IPS-18a (cell line): ENCODE data around the gene DNM3.

ENCODE experiments used
- H3K27ac ChIP-seq: one replicate; pipeline ENCODE4 v1.5.1; 2013; ENCODE audit warnings: low read length
- H3K27me3 ChIP-seq: one replicate; pipeline ENCODE4 v1.6.1; 2013; ENCODE audit warnings: mild to moderate bottlenecking, low read length; ENCODE audit not compliant: control insufficient read depth, insufficient read depth
- H3K36me3 ChIP-seq: one replicate; pipeline ENCODE4 v1.6.1; 2013; ENCODE audit warnings: low read depth, low read length; ENCODE audit not compliant: control insufficient read depth
- H3K4me1 ChIP-seq: one replicate; pipeline ENCODE4 v1.6.1; 2013; ENCODE audit warnings: low read depth, low read length; ENCODE audit not compliant: control insufficient read depth
- H3K4me3 ChIP-seq: one replicate; pipeline ENCODE4 v1.5.1; 2013; ENCODE audit warnings: low read length
- H3K9ac ChIP-seq: one replicate; pipeline ENCODE4 v1.6.1; 2013; ENCODE audit warnings: mild to moderate bottlenecking, low read length, moderate library complexity
- H3K9me3 ChIP-seq: one replicate; pipeline ENCODE4 v1.6.1; 2013; ENCODE audit warnings: low read depth, low read length; ENCODE audit not compliant: control insufficient read depth

Gene DNM3

DNA sequence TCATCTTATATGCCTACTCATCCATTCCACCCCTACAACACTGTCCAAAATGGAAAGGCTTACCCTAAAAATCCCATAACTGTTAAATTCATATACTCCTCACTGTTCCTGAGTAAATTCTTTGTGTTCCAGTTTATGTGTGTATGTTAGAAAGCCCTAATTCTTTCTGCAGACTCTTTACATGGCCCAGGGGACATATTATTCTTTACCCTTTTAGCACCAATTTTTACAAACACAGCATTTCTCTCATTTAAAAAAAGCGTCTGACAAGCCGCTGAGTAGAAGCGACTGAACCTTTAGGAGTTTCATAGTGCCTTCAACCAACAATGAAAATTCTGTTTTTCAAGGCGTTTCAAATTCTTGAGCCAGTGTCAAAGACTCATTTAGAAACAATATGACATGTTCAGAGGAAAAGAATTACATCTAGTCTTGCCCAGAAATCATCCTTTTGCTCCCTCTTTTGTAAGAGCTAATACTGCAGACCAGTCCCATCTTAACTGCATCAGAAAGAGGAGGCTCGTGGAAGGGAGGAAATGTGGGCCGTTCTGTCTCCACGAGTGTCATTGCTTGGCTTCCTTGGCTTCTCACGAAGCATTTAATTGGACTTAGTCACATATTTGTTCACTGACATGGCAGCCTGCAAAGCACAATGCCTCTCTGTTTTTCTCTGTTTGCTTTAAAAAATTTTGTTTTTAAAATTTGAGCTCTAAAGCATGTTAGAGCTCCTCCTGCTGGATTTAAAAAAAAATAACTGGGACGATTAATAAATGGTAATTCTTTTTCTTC, 557.9 kb downstream of the DNM3 start:
- H3K27ac ChIP-seq, result peak overlapping the region; percentile 5
- H3K9ac ChIP-seq, result no peak overlapping the region
- H3K9me3 ChIP-seq, result no peaks in the 10 kb centered on the region

DNA sequence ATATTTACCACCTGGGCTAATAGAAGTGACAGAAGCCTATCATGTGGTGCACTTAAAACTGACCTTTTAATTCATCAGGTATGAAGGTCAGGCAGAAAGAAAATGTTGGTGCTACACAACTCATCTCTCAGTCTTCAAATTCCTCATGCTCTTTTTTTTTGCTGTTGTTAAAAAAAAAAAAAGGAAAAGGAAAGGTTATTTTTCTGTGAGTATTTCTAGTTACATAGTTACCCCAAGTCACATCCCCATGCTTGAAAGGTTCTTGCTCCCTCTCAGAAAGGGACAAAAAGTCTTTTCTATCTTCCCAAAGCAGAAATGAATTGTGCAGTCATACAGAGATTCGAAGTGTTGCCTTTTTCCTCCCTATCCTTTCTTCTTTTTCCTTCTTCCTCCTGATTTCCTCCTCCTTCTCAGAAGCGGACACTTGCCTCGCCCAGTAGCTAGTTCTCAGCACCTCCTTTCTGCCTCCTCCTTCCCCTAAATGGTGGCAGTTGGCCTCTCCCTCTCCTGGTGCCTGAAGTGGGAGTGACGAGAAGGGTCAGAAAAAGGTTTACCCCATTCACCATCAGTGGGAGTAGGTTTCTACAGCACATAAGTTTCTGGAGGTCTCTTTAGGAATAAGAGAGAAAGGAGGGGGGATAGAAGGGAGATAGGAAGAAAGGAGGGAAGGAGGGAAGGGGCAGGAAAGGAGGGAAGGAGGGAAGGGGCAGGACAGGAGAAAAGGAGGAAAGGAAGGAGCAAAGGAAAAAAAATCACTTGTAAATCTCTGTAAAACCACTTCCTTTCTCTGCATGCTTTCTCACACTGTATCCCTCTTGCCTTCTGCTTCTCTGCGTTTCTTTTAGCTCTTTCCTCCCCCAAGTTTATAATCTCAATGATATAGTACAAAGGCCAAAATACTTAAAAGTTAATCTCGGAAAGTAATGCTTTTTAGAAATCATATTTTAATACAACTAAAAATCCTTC, 558.7 kb downstream of the DNM3 start:
- H3K36me3 ChIP-seq, result no peaks in the 10 kb centered on the region
- peaks cover 13% of the 10 kb centered on the region for H3K4me1 ChIP-seq
- no peaks in the 10 kb centered on the region for H3K27me3 ChIP-seq
- no peaks in the 10 kb centered on the region for H3K9me3 ChIP-seq
- H3K9ac ChIP-seq, result no peak overlapping the region
- H3K27ac ChIP-seq, result no peak overlapping the region
- no peak overlapping the region for H3K4me3 ChIP-seq

More for the DNA sequence above, 557.9 kb downstream of the DNM3 start:
- H3K4me1 ChIP-seq, result peaks cover 21% of the 10 kb centered on the region
- no peaks in the 10 kb centered on the region for H3K27me3 ChIP-seq
- H3K36me3 ChIP-seq, result no peaks in the 10 kb centered on the region
- H3K4me3 ChIP-seq, result no peak overlapping the region

DNA sequence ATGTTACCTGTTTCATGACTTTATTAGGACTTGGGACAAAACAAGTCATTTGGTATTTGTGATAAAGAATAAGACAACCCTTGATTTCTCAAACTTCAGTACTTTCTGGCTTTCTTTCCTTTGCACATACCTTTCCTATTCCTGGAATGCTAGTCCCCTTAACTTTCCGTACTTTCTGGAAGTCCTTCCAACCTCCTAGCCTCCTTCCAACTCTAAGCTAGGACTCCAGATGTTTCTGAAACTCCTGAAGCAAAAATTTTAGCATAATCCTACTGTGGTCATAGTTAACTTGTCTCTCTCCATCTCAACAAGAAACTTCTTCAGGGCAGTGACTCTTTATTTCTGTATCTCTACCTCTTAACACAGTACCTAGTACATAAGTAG, 559.4 kb downstream of the DNM3 start:
- Histone ChIP-seq H3K9ac (no peak overlapping the region), H3K9me3 (no peaks in the 10 kb centered on the region), H3K36me3 (no peaks in the 10 kb centered on the region), H3K4me1 (peaks cover 8% of the 10 kb centered on the region), H3K4me3 (no peak overlapping the region), H3K27ac (no peak overlapping the region), H3K27me3 (no peaks in the 10 kb centered on the region)

DNA sequence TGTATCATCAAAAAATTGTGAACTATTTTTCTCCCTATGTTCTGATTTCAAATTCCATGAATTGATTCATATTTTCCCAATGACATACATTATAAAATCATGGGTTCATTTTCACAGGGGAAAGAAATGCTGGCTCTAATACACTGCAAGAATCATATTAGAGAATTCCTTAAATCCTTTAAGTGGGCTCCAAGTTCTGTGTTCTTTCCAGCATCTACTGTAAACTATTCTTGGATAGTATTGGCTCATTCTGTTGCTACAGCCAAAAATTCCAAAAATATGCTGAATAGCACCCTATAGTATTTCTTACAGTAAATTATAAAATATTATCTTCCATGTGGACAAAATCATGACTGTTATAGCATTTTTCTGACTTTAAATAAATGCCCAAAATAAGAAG, 560.2 kb downstream of the DNM3 start:
- H3K4me1 ChIP-seq, result peaks cover 5% of the 10 kb centered on the region
- H3K4me3 ChIP-seq, result no peak overlapping the region
- H3K27me3 ChIP-seq, result no peaks in the 10 kb centered on the region
- H3K36me3 ChIP-seq, result no peaks in the 10 kb centered on the region
- H3K9me3 ChIP-seq, result no peaks in the 10 kb centered on the region
- H3K27ac ChIP-seq, result no peak overlapping the region
- no peak overlapping the region for H3K9ac ChIP-seq

DNA sequence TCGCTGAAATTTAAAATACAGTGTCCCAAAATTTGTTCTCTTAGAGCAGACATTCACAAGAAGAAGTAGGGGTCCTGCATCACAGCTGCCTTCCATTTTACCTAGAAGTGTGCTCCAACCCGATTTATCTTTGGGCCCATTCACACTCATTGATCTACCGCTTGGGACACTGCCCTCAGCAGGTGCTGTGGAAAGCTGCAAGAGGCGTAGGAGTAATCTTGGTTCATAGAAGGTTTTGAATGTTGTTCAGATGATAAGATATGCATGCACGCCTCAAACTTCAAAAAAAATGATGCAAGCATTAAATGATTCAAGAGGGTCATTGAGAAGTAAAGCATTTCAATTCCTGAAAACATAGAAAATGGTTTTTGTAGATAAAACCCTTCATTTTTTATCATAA, 560.6 kb downstream of the DNM3 start:
- Histone ChIP-seq H3K9me3 (no peaks in the 10 kb centered on the region), H3K27me3 (no peaks in the 10 kb centered on the region), H3K9ac (no peak overlapping the region), H3K36me3 (no peaks in the 10 kb centered on the region), H3K27ac (no peak overlapping the region), H3K4me3 (no peak overlapping the region), H3K4me1 (peaks cover 5% of the 10 kb centered on the region)

DNA sequence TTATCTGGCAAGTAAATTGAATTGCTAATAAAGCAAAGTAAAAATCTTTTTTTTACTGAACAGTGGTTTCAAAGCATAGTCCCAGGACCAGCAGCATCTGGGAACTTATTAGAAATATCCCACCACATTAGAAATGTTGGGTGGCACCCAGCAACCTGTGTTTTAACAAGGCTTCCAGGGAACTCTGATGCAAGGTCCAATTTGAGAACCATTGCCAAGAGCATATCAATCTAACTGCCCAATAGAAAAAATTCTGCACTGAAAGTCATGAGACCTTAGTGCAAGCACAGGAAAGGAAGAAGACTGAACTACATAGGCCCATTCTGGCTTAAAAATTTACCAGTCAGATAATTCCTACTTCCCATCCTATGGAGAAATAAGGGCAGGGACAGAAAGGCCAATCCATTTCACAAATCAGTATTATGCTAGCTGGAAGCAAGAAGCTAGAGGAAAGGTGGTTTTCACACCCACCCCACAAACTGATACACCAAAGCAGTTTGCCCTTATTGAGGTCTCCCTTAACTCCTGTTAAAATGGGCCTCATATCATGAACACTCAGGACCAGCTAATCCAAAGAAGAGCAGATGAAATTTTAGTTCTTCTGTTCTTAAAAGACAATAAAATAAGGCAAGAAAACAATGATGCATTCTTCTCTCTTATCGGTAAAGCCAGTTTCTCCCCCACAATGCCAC, 561.7 kb downstream of the DNM3 start:
- Histone ChIP-seq H3K4me1 (peaks cover 5% of the 10 kb centered on the region), H3K4me3 (no peak overlapping the region), H3K9ac (no peak overlapping the region), H3K36me3 (no peaks in the 10 kb centered on the region), H3K27me3 (no peaks in the 10 kb centered on the region), H3K27ac (no peak overlapping the region), H3K9me3 (no peaks in the 10 kb centered on the region)

DNA sequence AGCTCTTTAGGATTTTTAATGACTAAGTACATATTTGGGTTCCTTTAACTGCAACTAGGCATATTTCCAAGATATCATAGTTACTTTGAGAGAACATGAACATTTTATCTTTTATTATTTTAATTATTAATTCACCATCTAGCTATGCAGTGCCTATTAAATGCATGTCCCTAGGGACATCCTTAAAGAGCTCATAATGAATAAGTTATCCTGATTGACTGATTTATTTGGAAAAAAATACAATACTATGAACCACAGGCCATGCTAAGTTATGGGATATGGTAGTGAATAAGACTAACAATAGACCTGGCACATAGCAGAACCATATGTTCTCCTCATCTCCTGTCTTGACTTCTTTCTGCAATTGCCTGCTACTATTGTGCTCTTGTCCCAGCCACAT, 562.8 kb downstream of the DNM3 start:
- H3K36me3 ChIP-seq, result no peaks in the 10 kb centered on the region
- H3K27ac ChIP-seq, result no peak overlapping the region
- H3K4me3 ChIP-seq, result no peak overlapping the region
- H3K27me3 ChIP-seq, result no peaks in the 10 kb centered on the region
- no peaks in the 10 kb centered on the region for H3K9me3 ChIP-seq
- H3K9ac ChIP-seq, result no peak overlapping the region
- H3K4me1 ChIP-seq, result peaks cover 3% of the 10 kb centered on the region

DNA sequence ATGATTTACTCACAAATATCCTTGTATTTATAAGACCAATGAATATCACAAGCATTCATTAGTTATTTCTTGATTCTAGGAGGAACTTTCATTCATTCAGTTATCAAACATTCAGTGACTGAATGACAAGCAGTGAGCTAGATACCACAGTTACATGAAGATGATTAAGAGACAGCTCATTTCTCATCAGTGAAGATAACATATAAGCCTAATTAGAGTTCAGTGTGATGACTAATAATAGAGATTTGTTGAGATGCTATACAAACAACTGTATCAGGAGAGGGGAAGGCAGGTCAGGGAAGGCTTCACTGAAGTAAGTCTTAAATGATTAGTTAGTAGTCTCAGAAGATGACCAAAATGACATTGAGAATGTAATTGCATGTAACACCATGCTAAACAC, 564.6 kb downstream of the DNM3 start:
- H3K4me3 ChIP-seq, result no peak overlapping the region
- H3K27me3 ChIP-seq, result no peaks in the 10 kb centered on the region
- H3K9ac ChIP-seq, result no peak overlapping the region
- no peaks in the 10 kb centered on the region for H3K36me3 ChIP-seq
- no peaks in the 10 kb centered on the region for H3K9me3 ChIP-seq
- no peak overlapping the region for H3K27ac ChIP-seq
- no peaks in the 10 kb centered on the region for H3K4me1 ChIP-seq

DNA sequence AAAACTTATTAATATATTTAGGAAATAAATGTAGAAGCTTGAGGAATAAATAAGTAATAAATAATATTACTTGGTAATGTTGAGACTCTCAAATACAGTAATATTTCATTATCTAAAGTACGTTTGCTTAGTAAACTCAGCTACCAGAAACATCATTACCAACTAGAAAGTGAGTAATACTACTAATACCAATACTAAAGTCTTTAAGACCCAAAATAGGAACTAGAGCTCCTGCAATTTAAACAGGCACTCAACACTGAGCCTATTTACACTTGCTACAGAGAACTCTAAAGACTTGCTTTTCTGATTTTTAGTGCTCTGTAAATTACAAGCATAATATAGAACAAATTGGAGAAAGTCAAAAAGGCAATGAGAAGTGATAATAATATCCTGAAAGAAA, 565.7 kb downstream of the DNM3 start:
- H3K4me1 ChIP-seq, result no peaks in the 10 kb centered on the region
- H3K27ac ChIP-seq, result no peak overlapping the region
- no peak overlapping the region for H3K9ac ChIP-seq
- H3K4me3 ChIP-seq, result no peak overlapping the region
- no peaks in the 10 kb centered on the region for H3K9me3 ChIP-seq
- no peaks in the 10 kb centered on the region for H3K27me3 ChIP-seq
- no peaks in the 10 kb centered on the region for H3K36me3 ChIP-seq

DNA sequence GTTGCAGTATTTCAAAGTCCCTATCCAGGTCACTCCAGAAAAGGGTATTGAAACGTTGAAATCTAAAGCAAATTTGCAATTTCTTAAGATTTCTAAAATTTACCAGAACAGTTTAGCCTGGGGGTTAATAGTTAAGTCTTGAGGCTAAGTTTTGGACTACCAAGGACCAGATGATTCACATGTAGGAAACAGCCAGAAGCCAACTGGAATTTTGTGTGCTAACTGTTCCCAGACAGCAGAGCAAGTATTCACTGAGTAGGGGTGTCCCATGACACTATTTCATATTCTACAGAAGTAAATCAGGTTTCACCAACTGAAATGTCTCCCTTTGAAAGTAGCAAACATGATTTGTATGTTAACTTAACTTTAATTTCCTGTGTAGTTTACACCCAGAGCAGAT, 567.7 kb downstream of the DNM3 start:
- Histone ChIP-seq H3K27ac (no peak overlapping the region), H3K4me1 (no peaks in the 10 kb centered on the region), H3K27me3 (no peaks in the 10 kb centered on the region), H3K9ac (no peak overlapping the region), H3K36me3 (no peaks in the 10 kb centered on the region), H3K4me3 (no peak overlapping the region), H3K9me3 (no peaks in the 10 kb centered on the region)

DNA sequence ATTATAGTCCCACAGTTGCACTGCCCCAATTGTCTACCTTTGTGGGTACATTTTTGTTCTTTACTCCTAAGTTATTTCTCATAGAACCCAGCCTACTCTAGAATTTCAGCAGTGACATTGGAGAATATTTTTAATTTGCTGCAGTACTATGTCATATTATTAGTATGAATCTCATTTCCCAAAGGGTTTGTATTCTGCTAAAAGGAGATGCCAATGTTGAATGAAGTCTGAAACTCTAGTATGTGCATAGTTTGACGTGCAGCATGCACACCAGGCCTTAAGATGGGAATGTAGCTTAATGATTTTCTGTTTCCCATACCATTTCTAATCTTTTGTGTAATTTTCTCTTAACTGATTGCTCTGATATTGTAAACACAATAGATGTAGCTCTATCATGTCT, 568.7 kb downstream of the DNM3 start:
- no peak overlapping the region for H3K9ac ChIP-seq

More for the DNA sequence above, 568.7 kb downstream of the DNM3 start:
- H3K9me3 ChIP-seq, result no peaks in the 10 kb centered on the region
- no peaks in the 10 kb centered on the region for H3K4me1 ChIP-seq
- no peaks in the 10 kb centered on the region for H3K36me3 ChIP-seq
- H3K27me3 ChIP-seq, result no peaks in the 10 kb centered on the region
- H3K27ac ChIP-seq, result no peak overlapping the region
- no peak overlapping the region for H3K4me3 ChIP-seq
